HL-60 (cell line): ENCODE results near the gene STAB2.

Source experiments
- POLR2AphosphoS5 ChIP-seq: IDR thresholded peaks from 2 replicates; pipeline ENCODE4 v1.6.1; 2012; ENCODE audit warnings: low read depth
- TF ChIP-seq, protein P1 (sequence below): IDR thresholded peaks from one replicate; pipeline ENCODE4 v1.5.1; 2011; ENCODE audit warnings: low read length, control low read depth, inconsistent platforms; ENCODE audit not compliant: insufficient read depth

- TF ChIP-seq, protein P1, sequence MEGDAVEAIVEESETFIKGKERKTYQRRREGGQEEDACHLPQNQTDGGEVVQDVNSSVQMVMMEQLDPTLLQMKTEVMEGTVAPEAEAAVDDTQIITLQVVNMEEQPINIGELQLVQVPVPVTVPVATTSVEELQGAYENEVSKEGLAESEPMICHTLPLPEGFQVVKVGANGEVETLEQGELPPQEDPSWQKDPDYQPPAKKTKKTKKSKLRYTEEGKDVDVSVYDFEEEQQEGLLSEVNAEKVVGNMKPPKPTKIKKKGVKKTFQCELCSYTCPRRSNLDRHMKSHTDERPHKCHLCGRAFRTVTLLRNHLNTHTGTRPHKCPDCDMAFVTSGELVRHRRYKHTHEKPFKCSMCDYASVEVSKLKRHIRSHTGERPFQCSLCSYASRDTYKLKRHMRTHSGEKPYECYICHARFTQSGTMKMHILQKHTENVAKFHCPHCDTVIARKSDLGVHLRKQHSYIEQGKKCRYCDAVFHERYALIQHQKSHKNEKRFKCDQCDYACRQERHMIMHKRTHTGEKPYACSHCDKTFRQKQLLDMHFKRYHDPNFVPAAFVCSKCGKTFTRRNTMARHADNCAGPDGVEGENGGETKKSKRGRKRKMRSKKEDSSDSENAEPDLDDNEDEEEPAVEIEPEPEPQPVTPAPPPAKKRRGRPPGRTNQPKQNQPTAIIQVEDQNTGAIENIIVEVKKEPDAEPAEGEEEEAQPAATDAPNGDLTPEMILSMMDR = no peak
- no peak for TF ChIP-seq POLR2AphosphoS5
These were observed 84.3 kb downstream of the STAB2 start for GRCh38 chr12:103671367-103671766.
